ENCODE data around the gene CHST6.

GRCh38 chr16:75488322-75488721 lies 6.9 kb downstream of the CHST6 start:
- TF ChIP-seq POLR2A (IDR thresholded peaks at IDR 0.05), result no peak
- TF ChIP-seq CTCF (IDR thresholded peaks at IDR 0.05), result no peak
